Head of caudate nucleus (tissue), 42 donors: ENCODE measurements around the gene WBP2.
A peak's percentile ranks its signal among the peaks of the same experiment; 100 is the strongest.
"Not testable (repeated sequence)": the region's sequence is repeated elsewhere in the genome, so short reads cannot be mapped to it uniquely, and the experiment has no call there.

Experiments
- DNase-seq, 42 donors: peaks; one replicate each; pipeline versions ENCODE4 v3.0.0 to v3.0.0-alpha.2; 2020 to 2021; ENCODE audit warnings: mixed read lengths in 7 of 42
- intact Hi-C: fragments of 100-400 bp; cut with DNase I; formaldehyde crosslinking; loops from one replicate; pipeline ENCODE4 v1.15.0; 2022

The WBP2 gene

DNA sequence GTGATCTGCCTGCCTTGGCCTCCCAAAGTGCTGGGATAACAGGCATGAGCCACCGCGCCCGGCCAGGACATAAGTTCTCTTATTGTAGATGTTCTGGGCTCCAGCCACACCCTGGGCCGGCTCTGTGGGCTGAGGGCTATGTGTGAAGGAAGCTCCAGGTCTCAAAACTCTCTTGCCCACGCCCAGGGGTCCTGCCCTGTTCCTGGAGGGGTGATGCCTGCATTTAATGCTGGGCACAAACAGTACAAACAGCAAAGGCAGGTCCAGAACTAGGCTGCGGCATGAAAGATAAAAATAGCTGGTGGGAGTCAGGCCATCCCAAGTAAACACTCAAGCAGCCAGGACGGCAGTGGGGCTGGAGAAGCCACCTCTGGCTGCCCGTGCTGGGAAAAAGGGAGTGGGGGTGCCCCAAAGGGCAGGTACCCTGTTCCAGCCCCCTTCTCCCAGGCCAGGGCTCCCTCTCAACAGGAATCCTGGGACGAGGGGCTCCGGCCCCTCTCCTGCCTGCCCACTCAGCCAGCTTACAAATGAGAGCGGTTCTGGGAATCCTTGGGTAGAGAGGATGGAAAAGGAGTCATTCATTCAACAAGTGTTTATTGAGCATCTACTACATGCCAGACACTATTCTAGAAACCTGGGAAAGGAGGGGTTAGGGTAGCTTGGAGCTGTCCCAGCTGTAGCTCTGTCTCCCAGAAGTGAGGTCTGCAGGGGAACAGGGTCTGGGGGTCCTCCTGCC, 18.6 kb upstream of the WBP2 start:
- DNase-seq = no peak

DNA sequence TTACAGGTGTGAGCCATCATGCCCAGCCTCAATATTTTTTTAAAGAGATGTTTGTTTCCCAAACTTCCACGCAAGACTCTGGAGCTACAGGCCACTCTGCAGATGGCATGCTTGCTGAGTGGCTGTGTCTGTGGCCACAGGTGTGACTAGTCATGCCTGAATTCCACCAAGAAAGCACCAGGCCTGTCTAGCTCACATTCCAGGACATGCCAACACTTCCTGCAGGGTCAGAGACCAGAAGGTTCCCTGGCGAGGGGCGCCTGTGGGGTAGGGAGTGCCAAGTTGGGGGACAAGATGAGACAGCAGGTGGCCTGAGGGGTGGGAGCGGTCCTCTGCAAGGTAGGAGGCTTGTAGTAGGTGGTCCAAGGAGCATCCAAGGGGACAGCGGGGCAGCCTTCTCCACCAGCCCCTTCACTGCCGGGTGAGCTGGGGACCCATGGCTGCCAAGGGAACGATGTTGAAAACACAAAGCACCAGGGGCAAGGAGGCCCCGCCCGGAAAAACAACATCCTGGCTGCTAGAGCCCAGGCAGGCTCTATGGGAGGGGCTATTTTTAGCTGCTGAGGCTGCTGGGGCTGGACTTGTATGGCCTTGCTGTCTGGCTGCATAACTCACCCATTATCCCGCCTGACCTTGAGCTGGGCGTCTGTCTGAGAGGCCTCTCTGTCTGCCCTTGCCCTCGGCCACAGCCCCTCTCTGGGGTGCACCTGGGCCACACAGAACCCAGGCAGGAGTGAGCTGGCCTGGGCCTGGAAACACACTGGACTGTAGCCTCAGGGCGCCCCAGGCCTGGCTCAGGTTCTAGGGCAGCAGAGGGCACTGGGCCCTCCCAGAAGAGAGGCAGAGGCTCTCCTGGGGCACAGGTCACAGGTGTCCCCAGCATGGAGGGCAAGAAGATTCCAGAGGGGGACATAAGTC, 17.6 kb upstream of the WBP2 start:
- peak in 23 of 42 donors; percentile 21 to 73 (median 54) for DNase-seq
- intact Hi-C loops = no loop called here

More for the DNA sequence above, 18.6 kb upstream of the WBP2 start:
- intact Hi-C loops = no loop called here

DNA sequence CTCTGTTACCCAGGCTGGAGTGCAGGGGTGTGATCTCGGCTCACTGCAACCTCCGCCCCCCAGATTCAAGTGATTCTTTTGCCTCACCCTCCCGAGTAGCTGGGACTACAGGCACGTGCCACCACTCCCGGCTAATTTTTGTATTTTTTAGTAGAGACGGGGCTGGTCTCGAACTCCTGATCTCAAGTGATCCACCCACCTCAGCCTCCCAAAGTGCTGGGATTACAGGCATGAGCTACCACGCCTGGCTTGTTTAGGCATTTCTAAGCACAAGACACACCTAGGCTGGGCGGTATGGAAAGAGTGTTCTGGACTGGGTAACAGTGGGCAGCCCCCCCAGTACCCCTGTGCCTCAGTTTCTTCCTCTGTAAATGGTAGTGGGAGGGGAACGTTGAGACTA, 15.1 kb upstream of the WBP2 start:
- intact Hi-C loops, DNase-seq: not testable (repeated sequence)

DNA sequence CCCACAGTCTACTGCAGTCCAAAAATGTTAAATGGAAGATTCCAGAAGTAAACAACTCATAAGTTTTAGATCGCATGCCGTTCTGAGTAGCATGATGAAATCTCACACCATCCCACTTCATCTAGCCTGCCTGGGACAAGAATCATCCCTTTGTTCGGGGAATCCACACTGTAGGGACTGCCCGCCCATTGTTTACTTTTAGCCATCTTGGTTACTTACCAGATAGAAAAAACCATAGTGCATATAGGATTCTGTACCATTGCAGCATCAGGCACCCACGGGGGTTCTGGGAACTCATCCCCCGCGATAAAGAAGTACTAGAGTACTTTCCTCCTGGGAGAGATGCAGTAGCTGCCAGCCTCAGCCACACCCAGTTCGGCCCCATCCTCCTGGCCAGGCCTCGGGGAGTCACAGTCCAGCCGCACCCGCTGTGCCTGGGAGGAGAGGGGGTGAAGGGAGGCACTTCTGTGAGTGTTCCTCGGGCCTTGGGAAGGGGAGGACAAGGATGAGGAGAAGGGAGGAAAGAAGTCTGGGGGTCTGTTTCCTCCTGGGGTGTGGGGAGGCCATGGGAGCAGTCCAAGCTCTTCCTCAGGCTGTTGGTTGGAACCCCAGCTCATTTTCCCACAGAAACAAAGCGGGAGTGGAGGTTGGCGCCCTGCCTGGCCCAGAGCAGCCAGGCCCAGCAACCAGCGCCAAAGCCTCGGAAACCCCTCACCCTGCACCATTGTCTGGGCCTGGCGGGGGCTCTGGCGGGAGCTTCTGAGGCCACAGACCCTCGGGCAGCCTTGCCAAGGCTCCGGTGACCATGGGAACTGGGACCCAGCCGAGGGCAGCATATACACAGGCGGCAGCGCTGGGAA, 14.4 kb upstream of the WBP2 start:
- DNase-seq = peak; percentile 42 to 88 (median 74)
- intact Hi-C loops = no loop called here

DNA sequence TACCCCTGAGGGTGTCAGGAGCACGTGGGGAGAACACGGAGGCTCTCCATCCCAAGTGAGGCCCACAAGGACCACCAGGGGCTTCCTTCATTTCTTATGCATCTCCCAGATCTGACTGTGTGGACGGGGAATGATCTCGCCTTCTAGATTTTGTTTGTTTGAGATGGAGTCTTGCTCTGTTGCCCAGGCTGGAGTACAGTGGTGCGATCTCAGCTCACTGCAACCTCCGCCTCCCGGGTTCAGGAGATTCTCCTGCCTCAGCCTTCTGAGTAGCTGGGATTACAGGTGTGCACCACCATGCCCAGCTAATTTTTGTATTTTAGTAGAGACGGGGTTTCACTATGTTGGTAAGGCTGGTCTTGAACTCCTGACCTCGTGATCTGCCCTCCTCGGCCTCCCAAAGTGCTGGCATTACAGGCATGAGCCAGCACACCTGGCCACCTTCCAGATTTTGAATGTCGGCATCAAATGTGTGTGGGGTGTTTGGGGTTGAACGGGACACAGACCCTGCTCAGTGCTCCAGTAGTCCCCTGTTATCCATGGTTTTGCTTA, 13.7 kb upstream of the WBP2 start:
- intact Hi-C loops = not testable (repeated sequence)
- peak in 2 of 42 donors; percentile 32 to 46 for DNase-seq

DNA sequence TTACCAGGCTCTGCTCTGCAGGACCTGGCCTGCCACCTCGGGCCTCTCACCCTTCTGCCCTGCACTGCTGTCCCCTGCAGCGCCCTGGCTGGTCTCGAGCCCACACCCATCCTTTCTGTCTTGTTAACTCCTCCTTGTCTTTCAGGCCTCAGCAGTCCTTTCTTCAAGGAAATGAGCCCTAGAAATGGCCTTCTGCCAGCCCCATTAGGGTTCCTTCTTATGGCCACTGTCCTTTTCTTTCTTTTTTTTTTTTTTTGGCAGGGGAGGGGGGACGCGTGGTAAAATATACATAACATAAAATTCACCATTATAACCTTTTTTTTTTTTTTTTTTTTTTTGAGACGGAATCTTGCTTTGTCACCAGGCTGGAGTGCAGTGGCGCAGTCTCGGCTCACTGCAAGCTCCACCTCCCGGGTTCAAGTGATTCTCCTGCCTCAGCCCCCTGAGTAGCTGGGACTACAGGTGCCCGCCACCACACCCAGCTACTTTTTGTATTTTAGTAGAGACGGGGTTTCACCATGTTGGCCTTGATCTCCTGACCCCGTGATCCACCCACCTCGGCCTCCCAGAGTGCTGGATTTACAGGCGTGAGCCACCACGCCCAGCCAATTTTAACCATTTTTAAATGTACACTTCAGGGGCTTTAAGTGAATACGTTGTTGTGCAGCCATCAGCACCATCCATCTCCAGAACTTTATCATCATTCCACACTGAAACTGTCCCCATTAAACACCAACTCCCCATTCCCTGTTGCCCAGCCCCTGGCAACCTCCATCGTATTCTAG, 10.5 kb upstream of the WBP2 start:
- intact Hi-C loops, DNase-seq: not testable (repeated sequence)

DNA sequence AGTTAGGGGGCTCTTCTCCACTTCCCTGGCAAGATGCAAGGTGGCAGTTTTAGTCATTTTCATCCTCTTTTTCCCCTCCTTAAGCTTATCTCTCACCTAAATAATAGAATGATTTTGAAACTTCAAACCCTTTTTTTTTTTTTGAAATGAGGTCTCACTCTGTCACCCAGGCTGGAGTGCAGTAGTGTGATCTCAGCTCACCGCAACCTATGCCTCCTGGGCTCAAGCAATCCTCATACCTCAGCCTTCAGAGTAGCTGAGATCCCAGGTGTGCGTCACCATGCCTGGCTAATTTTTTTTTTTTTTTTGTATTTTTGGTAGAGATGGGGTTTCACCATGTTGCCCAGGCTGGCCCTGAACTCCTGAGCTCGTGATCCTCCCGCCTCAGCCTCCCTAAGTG, 9.8 kb upstream of the WBP2 start:
- intact Hi-C loops, DNase-seq: not testable (repeated sequence)

DNA sequence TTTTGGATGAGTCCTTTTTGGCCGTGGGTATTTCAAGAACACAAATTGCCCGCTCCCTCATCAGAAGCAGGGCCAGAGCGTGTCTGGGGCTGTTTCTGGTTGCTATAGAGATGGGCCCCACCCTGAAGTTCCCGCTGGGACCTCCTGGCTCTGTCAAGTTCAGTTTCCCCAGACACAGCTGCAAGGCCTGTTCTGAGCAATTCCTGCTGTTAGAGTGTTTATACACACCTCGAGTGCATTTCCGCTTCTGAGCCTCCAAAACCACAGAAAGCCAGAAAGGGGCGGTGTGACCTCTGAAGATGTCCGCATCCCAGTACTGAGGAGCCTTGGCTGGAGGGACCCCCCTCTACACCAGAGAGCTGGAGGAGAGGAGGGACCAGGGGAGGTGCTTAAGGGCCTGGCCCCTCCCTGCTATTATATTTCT, 9.3 kb upstream of the WBP2 start:
- DNase-seq = peak in 1 of 42 donors; percentile 15
- intact Hi-C loops = no loop called here

DNA sequence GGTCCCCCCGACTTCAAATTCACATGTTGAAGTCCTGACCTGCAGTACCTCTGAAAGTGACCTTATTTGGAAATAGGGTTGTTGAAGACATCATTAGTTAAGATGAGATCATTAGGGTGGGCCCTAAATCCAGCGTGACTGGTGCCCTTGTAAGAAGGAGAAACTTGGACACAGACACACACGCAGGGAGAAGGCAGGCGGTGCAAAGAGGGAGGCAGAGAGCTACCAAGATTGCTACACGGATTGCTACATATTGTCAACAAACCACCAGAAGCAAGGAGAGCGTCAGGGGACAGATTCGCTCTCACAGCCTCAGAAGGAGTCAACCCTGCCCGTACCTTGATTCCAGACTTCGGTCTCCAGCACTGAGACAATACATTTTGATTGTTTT, 6.8 kb upstream of the WBP2 start:
- DNase-seq = no peak
- intact Hi-C loops = no loop called here

DNA sequence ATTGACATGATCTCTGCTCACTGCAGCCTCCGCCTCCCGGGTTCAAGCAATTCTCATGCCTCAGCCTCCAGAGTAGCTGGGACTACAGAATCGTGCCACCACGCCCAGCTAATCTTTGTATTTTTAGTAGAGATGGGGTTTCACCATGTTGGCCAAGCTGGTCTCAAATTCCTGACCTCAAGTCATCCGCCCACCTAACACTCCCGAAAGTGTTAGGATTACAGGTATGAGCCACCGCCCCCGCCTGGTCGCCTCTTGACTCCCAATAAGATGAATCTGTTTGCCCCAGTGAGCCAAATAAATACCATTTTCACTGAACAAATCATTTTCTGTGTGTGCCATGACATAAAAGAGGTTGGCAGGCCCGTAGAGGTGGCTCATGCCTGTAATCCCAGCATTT, 4.2 kb upstream of the WBP2 start:
- intact Hi-C loops = loop anchor here (5.0 kb wide), 2 partner anchors 38 to 77 kb away; partner anchors contain the start of genes TRIM65 and UNK
- DNase-seq = not testable (repeated sequence)

DNA sequence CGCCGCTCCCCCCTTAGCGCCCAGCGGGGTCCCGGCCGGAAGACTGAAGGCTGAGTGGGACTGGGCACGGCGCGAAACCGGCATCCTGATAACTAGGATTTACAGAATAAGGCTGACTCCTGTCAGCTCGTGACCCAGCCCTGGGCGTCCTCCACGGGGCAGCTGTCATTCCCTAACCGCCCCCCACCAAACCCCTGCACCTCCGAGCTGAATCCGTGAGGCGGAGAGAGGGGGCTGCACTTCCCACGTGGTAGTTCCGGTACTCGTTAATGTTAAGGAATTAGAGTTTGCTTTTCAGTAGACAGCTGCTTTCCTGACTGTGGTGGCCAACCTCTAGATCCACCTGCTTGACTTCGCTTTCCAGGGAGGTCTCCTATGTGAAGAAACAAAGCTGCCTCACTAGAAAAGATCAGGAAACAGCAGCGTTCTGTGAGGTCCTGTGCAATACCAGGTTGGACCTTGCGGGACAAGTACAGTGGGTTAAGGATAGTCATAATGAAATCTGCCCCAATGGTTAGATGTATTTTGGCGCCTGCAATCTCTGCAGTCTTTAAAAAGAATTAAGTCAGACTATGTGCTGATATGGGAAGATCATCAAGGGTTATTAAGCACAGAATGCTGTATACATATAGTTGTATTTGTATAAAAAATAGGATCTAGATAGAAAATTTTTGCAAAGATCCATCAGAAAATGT, 1.1 kb upstream of the WBP2 start:
- peak in 26 of 42 donors; percentile 23 to 77 (median 54) for DNase-seq
- intact Hi-C loops = loop anchor here (5.0 kb wide), 2 partner anchors 41 to 74 kb away; partner anchors contain the start of genes TRIM65 and UNK

DNA sequence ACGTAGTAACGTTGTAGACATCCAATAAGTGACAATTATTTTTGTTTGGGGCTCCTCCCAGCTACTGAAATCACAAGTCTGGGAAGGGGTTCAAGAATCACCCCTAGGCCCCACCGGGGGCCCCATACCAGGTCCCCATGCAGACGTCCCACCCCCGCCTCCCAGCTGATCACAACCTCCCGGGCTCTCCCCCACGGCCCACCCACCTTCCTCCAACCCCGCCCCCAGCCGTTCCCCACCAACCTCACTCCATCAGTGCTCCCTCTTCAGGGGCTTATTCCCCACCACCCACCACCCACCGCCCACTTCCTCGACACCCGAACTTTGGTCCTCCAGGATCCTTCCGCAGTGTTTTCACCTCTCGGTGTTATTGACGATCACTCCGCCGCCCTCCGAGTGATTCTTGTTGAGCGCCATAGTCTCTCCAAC, 240 bp downstream of the WBP2 start:
- DNase-seq = peak in 1 of 42 donors; percentile 49
- intact Hi-C loops = loop anchor here (5.0 kb wide), 2 partner anchors 42 to 73 kb away; partner anchors contain the start of genes TRIM65 and UNK

DNA sequence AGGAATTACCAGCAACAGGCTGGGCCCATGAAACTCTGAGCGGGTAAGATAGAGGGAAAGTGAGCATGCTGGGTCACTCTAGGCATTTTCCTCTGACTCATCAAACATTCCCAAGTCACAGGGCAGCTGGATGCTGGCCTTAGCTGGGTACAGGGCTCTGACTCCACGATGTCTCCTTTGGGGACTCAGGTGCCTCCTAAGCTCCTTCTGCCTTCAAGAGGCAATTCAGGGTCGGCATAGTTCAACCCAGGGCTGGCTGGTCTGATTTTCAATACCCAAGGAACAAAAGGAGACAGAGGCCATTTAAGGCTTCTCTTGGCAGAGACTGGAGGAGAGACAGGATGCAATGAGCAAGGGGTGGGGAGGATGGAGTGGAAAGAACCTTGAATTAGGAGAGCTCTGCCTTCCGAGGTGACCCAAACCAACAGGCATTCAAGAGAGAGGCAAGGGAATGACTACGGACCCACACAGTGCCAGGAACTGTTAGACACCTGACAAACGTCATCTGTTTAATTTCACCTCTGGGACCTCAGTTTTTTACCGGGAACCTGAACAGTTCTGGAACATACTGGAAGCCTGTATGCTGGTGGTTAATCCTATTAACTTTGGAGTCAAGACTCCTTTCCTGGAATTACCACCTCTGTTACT, 910 bp downstream of the WBP2 start:
- DNase-seq = peak in 2 of 42 donors; percentile 16 to 52
- intact Hi-C loops = no loop called here

DNA sequence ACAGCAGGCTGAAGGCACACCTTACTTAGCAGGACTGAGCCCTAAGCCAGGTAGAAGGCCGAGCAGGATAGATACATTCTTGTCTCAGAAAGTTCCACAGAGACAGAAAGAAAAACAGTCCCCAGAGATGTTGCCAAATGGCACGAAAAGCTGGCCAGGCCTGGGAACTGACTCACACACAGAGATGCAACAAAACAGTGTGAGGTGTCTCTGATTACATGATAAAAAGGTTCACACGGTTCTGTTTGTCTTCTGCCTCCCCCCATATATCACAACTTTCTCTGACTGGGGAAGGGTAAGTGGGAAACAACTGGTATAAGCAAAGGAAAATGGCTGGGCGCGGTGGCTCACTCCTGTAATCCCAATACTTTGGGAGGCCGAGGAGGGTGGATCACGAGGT, 1.7 kb downstream of the WBP2 start:
- no peak for DNase-seq

DNA sequence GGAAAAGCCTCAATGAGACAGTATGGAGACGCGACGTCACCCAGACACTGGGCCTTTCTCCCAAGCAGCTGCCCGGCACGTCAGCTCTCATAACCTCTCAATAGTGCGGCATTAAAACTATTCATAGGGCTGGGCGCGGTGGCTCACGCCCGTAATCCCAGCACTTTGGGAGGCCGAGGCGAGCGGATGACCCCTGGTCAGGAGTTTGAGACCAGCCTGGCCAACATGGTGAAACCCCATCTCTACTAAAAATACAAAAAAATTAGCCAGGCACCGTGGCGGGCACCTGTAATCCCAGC, 3.5 kb downstream of the WBP2 start:
- intact Hi-C loops = not testable (repeated sequence)
- DNase-seq = peak in 4 of 42 donors; percentile 36 to 65 (median 42)

More for the DNA sequence above, 1.7 kb downstream of the WBP2 start:
- intact Hi-C loops = no loop called here

DNA sequence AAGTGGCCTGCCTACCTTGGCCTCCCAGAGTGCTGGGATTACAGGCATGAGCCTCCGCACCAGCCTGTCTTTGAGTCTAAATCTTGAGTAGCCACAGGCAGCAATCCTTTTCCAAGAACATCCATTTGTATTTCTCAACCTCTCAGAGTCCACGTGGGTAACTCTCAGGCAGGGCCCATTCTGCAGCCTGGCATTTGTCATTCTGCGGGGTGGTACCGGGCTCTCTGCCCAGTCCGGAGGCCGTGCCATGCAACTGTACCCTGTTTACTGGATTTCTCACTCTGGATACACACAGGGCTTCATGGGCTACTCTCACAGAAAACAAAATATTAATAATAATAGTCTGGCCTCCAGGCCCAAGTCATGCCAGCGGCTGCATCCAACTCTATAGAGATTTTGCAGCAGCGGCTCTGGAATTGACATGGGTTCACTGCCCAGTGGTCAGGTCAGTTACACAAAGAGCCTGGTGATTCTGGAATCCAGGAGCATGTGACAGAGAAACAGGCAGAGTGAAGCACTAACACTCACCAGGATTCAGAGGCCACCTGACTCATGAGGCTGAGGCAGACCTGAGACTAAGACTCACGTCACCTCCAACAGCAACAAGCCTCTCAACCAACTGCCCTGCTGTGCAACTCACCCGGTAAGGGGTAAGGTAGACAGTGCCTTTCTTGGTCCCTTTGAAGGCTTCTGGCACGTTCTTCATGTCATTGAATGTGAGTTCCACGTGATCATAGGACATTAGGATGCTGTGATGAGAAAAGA, 4.0 kb downstream of the WBP2 start:
- peak in 34 of 42 donors; percentile 26 to 85 (median 64) for DNase-seq
- intact Hi-C loops = no loop called here
